GM06990 (cell line): ENCODE measurements around the gene NKAIN2.

Experiments used
- DNase-seq: peaks from one replicate; pipeline ENCODE4 v3.0.0-alpha.2; 2011; ENCODE audit not compliant: insufficient read length; ENCODE audit errors: extremely low read depth
- H3K27me3 ChIP-seq: replicated peaks from 2 replicates; pipeline ENCODE4 v1.6.0; 2011; ENCODE audit warnings: low read length; ENCODE audit not compliant: control insufficient read depth, insufficient read depth
- H3K36me3 ChIP-seq: 2 replicates; pipeline ENCODE4 v1.5.1; 2011; ENCODE audit warnings: low read length; ENCODE audit not compliant: control insufficient read depth, insufficient read depth
- H3K4me3 ChIP-seq: replicated peaks from 2 replicates; pipeline ENCODE4 v1.5.1; 2011; ENCODE audit warnings: low read depth, mild to moderate bottlenecking, control low read depth, low read length
- CTCF ChIP-seq: IDR thresholded peaks from 2 replicates; pipeline ENCODE4 v1.5.1; 2011; ENCODE audit warnings: low read length, control low read depth, mild to moderate bottlenecking, inconsistent platforms; ENCODE audit not compliant: insufficient read depth, poor library complexity, severe bottlenecking

The NKAIN2 gene

GRCh38 chr6:123895806-123896205 lies 92.1 kb downstream of the NKAIN2 start:
- H3K27me3 ChIP-seq = no peaks in the 10 kb centered on the region
- no peaks in the 10 kb centered on the region for H3K36me3 ChIP-seq
- TF ChIP-seq CTCF = no peak
- H3K4me3 ChIP-seq = no peak overlapping the region
- no peak for DNase-seq

GRCh38 chr6:123896869-123897268 lies 93.2 kb downstream of the NKAIN2 start:
- H3K36me3 ChIP-seq = no peaks in the 10 kb centered on the region
- no peak for DNase-seq
- no peak overlapping the region for H3K4me3 ChIP-seq
- H3K27me3 ChIP-seq = no peaks in the 10 kb centered on the region
- no peak for TF ChIP-seq CTCF

GRCh38 chr6:123897965-123898364 lies 94.3 kb downstream of the NKAIN2 start:
- no peak overlapping the region for H3K4me3 ChIP-seq
- no peak for TF ChIP-seq CTCF
- no peaks in the 10 kb centered on the region for H3K36me3 ChIP-seq
- no peaks in the 10 kb centered on the region for H3K27me3 ChIP-seq
- DNase-seq = no peak

GRCh38 chr6:123898665-123899064 lies 95.0 kb downstream of the NKAIN2 start:
- no peak for TF ChIP-seq CTCF
- no peaks in the 10 kb centered on the region for H3K27me3 ChIP-seq
- H3K4me3 ChIP-seq = no peak overlapping the region
- no peaks in the 10 kb centered on the region for H3K36me3 ChIP-seq
- no peak for DNase-seq

- no peaks in the 10 kb centered on the region for H3K36me3 ChIP-seq
- no peaks in the 10 kb centered on the region for H3K27me3 ChIP-seq
- no peak for DNase-seq
- H3K4me3 ChIP-seq = no peak overlapping the region
- no peak for TF ChIP-seq CTCF
Observed at GRCh38 chr6:123899745-123900144, 96.1 kb downstream of the NKAIN2 start.

GRCh38 chr6:123901436-123901835 lies 97.8 kb downstream of the NKAIN2 start:
- no peak for DNase-seq

More at GRCh38 chr6:123901436-123901835, 97.8 kb downstream of the NKAIN2 start:
- TF ChIP-seq CTCF = no peak
- Histone ChIP-seq H3K4me3 (no peak overlapping the region), H3K36me3 (no peaks in the 10 kb centered on the region), H3K27me3 (no peaks in the 10 kb centered on the region)
